ENCODE results near the gene MLANA. TPM values are rescaled to one million over a fixed set of nuclear protein-coding genes. Genes with fewer than 3 reads are reported as not detected.

Gene MLANA
- total and polyA plus RNA-seq, 4 donors = 0.05 to 0.29 (median 0.16) TPM

DNA sequence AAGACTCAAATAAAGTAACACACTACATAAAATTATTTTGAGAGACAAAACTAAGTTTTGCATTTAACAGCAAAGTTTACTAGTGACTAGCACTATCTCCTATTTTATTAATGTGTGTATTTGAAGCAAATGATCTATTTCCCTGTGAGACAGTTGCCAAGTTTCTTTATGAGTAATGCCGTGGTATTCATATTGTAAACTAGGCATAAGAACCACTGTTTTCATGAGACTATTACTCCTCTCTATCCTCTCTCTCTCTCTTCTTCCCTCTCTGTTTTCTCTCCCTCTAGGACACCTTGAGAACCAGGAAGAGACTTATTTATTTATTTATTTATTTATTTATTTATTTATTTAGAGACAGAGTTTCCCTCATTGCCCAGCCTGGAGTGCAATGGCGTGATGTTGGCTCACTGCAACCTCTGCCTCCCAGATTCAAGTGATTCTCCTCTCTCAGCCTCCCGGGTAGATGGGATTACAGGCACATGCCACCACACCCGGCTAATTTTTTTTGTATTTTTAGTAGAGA is 61.1 kb downstream of the MLANA start:
- Histone ChIP-seq H3K9ac (ENCODE audit: low read depth in 1 of 2, low read length in 2 of 2) (no peak overlapping the region), H3K27ac (ENCODE audit: low read depth in 1 of 2, low read length in 2 of 2) (no peak overlapping the region), H3K9me3 (ENCODE audit: control insufficient read depth in 4 of 4, low read length in 3 of 4) (no peaks in the 10 kb centered on the region), H3K36me3 (ENCODE audit: control insufficient read depth in 4 of 4, insufficient read depth in 3 of 4, low read depth in 1 of 4, low read length in 3 of 4) (no peaks in the 10 kb centered on the region), H3K4me3 (ENCODE audit: low read depth in 1 of 3, low read length in 3 of 3) (no peak overlapping the region), H3K4me1 (ENCODE audit: control insufficient read depth in 4 of 4, insufficient read depth in 4 of 4, low read length in 3 of 4) (peaks cover 0 to 26% (median 9%) of the 10 kb centered on the region in 4 donors), H3K27me3 (ENCODE audit: control insufficient read depth in 4 of 4, insufficient read depth in 4 of 4, low read length in 3 of 4) (no peaks in the 10 kb centered on the region)
- 91% methylated on average over 4 of the region's 4 CpGs for WGBS
- no peak for DNase-seq (ENCODE audit: low spot score)
- no peak for TF ChIP-seq JUND (IDR thresholded peaks at IDR 0.05)
- no peak for TF ChIP-seq FOXA2 (IDR thresholded peaks at IDR 0.05)
- TF ChIP-seq YY1 (IDR thresholded peaks at IDR 0.05) = no peak
- TF ChIP-seq, protein P1, sequence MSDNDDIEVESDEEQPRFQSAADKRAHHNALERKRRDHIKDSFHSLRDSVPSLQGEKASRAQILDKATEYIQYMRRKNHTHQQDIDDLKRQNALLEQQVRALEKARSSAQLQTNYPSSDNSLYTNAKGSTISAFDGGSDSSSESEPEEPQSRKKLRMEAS (IDR thresholded peaks at IDR 0.05) = no peak
- TF ChIP-seq GABPA (IDR thresholded peaks at IDR 0.05 in 1 of 2, conservative IDR thresholded peaks at IDR 0.05 in 1 of 2) = no peak
- no peak for TF ChIP-seq RXRA (IDR thresholded peaks at IDR 0.05)
- no peak for TF ChIP-seq TAF1 (conservative IDR thresholded peaks at IDR 0.05)
- TF ChIP-seq, protein P2, sequence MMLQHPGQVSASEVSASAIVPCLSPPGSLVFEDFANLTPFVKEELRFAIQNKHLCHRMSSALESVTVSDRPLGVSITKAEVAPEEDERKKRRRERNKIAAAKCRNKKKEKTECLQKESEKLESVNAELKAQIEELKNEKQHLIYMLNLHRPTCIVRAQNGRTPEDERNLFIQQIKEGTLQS (IDR thresholded peaks at IDR 0.05) = no peak
- no peak for TF ChIP-seq SP1 (IDR thresholded peaks at IDR 0.05)
- TF ChIP-seq, protein P3, sequence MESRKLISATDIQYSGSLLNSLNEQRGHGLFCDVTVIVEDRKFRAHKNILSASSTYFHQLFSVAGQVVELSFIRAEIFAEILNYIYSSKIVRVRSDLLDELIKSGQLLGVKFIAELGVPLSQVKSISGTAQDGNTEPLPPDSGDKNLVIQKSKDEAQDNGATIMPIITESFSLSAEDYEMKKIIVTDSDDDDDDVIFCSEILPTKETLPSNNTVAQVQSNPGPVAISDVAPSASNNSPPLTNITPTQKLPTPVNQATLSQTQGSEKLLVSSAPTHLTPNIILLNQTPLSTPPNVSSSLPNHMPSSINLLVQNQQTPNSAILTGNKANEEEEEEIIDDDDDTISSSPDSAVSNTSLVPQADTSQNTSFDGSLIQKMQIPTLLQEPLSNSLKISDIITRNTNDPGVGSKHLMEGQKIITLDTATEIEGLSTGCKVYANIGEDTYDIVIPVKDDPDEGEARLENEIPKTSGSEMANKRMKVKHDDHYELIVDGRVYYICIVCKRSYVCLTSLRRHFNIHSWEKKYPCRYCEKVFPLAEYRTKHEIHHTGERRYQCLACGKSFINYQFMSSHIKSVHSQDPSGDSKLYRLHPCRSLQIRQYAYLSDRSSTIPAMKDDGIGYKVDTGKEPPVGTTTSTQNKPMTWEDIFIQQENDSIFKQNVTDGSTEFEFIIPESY (IDR thresholded peaks at IDR 0.05) = no peak
- TF ChIP-seq, protein P4, sequence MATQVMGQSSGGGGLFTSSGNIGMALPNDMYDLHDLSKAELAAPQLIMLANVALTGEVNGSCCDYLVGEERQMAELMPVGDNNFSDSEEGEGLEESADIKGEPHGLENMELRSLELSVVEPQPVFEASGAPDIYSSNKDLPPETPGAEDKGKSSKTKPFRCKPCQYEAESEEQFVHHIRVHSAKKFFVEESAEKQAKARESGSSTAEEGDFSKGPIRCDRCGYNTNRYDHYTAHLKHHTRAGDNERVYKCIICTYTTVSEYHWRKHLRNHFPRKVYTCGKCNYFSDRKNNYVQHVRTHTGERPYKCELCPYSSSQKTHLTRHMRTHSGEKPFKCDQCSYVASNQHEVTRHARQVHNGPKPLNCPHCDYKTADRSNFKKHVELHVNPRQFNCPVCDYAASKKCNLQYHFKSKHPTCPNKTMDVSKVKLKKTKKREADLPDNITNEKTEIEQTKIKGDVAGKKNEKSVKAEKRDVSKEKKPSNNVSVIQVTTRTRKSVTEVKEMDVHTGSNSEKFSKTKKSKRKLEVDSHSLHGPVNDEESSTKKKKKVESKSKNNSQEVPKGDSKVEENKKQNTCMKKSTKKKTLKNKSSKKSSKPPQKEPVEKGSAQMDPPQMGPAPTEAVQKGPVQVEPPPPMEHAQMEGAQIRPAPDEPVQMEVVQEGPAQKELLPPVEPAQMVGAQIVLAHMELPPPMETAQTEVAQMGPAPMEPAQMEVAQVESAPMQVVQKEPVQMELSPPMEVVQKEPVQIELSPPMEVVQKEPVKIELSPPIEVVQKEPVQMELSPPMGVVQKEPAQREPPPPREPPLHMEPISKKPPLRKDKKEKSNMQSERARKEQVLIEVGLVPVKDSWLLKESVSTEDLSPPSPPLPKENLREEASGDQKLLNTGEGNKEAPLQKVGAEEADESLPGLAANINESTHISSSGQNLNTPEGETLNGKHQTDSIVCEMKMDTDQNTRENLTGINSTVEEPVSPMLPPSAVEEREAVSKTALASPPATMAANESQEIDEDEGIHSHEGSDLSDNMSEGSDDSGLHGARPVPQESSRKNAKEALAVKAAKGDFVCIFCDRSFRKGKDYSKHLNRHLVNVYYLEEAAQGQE (IDR thresholded peaks at IDR 0.05) = no peak
- TF ChIP-seq FOXA1 (IDR thresholded peaks at IDR 0.05) = no peak
- no peak for TF ChIP-seq HNF4A (conservative IDR thresholded peaks at IDR 0.05)
- no peak for TF ChIP-seq HNF4G (IDR thresholded peaks at IDR 0.05)
- no peak for TF ChIP-seq EGR1 (IDR thresholded peaks at IDR 0.05; ENCODE audit: low read depth in 2 of 2)
- no peak for TF ChIP-seq NR2F2 (IDR thresholded peaks at IDR 0.05)
- no peak for TF ChIP-seq RAD21 (IDR thresholded peaks at IDR 0.05)
- TF ChIP-seq, protein P5, sequence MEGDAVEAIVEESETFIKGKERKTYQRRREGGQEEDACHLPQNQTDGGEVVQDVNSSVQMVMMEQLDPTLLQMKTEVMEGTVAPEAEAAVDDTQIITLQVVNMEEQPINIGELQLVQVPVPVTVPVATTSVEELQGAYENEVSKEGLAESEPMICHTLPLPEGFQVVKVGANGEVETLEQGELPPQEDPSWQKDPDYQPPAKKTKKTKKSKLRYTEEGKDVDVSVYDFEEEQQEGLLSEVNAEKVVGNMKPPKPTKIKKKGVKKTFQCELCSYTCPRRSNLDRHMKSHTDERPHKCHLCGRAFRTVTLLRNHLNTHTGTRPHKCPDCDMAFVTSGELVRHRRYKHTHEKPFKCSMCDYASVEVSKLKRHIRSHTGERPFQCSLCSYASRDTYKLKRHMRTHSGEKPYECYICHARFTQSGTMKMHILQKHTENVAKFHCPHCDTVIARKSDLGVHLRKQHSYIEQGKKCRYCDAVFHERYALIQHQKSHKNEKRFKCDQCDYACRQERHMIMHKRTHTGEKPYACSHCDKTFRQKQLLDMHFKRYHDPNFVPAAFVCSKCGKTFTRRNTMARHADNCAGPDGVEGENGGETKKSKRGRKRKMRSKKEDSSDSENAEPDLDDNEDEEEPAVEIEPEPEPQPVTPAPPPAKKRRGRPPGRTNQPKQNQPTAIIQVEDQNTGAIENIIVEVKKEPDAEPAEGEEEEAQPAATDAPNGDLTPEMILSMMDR (IDR thresholded peaks at IDR 0.05; ENCODE audit: low read depth, low read length, missing input control) = no peak

Measured in liver (tissue), 9 donors.